Measurements from ENCODE around the gene LCN12. TPM values are rescaled to one million over a fixed set of nuclear protein-coding genes. Genes with fewer than 3 reads are reported as not detected.

LCN12 gene
- polyA plus RNA-seq, 3 donors: 0.29 TPM; not detected in 2

- intact Hi-C loops (cut with micrococcal nuclease): no loop called here
- TF ChIP-seq CTCF (IDR thresholded peaks at IDR 0.05): no peak
- Mint-ChIP-seq H3K4me1 (no peaks in the 10 kb centered on the region), H3K4me3 (no peak overlapping the region), H3K36me3 (peaks cover 42 to 74% of the 10 kb centered on the region in 2 donors), H3K9me3 (peaks cover 0 to 2% (median 0%) of the 10 kb centered on the region in 7 donors), H3K27me3 (ENCODE audit: low read depth in 3 of 3) (peaks cover 0 to 1% (median 0%) of the 10 kb centered on the region in 3 donors), H3K27ac (no peak overlapping the region)
- H3K4me2 ChIP-seq (replicated peaks; ENCODE audit: extremely low read depth, low read length, poor library complexity, severe bottlenecking): no peak overlapping the region
- H3K4me3 ChIP-seq (replicated peaks in 1 of 3; ENCODE audit: low read depth in 2 of 3, low read length in 3 of 3): no peak overlapping the region
- H3K36me3 ChIP-seq (replicated peaks in 1 of 2; ENCODE audit: control insufficient read depth in 1 of 2, insufficient read depth in 2 of 2, low read length in 2 of 2): peaks cover 40 to 79% of the 10 kb centered on the region in 2 donors
- WGBS (ENCODE audit: insufficient coverage): 94% methylated on average over 18 of the region's 19 CpGs
- H3K9me3 ChIP-seq (replicated peaks in 1 of 2; ENCODE audit: control insufficient read depth in 1 of 2, insufficient read depth in 1 of 2, low read length in 2 of 2): no peaks in the 10 kb centered on the region
- no peaks in the 10 kb centered on the region for H3K4me1 ChIP-seq (ENCODE audit: control insufficient read depth in 1 of 2, insufficient read depth in 2 of 2, low read length in 2 of 2)
- no peak overlapping the region for H2AFZ ChIP-seq (ENCODE audit: insufficient read depth, low read depth, low read length, poor library complexity, severe bottlenecking)
- no peak for DNase-seq
- no peaks in the 10 kb centered on the region for H3K27me3 ChIP-seq (ENCODE audit: control insufficient read depth in 2 of 2, insufficient read depth in 2 of 2, low read length in 2 of 2)
- no peaks in the 10 kb centered on the region for H3K79me2 ChIP-seq (ENCODE audit: insufficient read depth, low read length)
- H3K27ac ChIP-seq (ENCODE audit: low read depth in 1 of 2, low read length in 2 of 2): no peak overlapping the region
- no peaks in the 10 kb centered on the region for H4K20me1 ChIP-seq (ENCODE audit: insufficient read depth, low read length)
- H3K9ac ChIP-seq (ENCODE audit: insufficient read depth, low read length, poor library complexity, severe bottlenecking): no peak overlapping the region
Measured at GRCh38 chr9:136922540-136922939, 29.5 kb upstream of the LCN12 start.

DNA sequence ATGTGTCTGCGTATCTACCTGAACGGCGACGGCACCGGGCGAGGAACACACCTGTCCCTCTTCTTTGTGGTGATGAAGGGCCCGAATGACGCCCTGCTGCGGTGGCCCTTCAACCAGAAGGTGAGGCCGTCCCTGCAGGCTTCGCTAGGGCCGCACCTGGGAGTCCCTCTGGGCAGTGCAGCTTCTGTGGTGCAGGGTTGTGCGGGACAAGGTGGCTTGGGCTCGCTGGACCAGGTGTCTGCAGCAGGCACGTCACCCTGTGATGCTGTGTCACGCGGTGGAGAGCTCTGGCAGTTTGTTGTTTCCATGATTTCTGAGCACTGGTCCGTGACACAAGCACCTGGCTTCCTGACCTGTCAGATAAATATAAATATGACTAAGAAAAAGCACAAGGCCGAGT lies 28.2 kb upstream of the LCN12 start:
- Mint-ChIP-seq H3K36me3 (peaks cover 43 to 76% of the 10 kb centered on the region in 2 donors), H3K4me3 (no peak overlapping the region), H3K27ac (no peak overlapping the region), H3K4me1 (peaks cover 8% of the 10 kb centered on the region), H3K27me3 (ENCODE audit: low read depth in 3 of 3) (no peaks in the 10 kb centered on the region), H3K9me3 (peaks cover 0 to 2% (median 0%) of the 10 kb centered on the region in 7 donors)
- 98% methylated on average over 15 of the region's 19 CpGs for WGBS (ENCODE audit: insufficient coverage)
- H3K4me3 ChIP-seq (replicated peaks in 1 of 3; ENCODE audit: low read depth in 2 of 3, low read length in 3 of 3): no peak overlapping the region
- no peaks in the 10 kb centered on the region for H3K9me3 ChIP-seq (replicated peaks in 1 of 2; ENCODE audit: control insufficient read depth in 1 of 2, insufficient read depth in 1 of 2, low read length in 2 of 2)
- H3K36me3 ChIP-seq (replicated peaks in 1 of 2; ENCODE audit: control insufficient read depth in 1 of 2, insufficient read depth in 2 of 2, low read length in 2 of 2): peaks cover 38 to 81% of the 10 kb centered on the region in 2 donors
- no peak overlapping the region for H3K4me2 ChIP-seq (replicated peaks; ENCODE audit: extremely low read depth, low read length, poor library complexity, severe bottlenecking)
- H3K9ac ChIP-seq (ENCODE audit: insufficient read depth, low read length, poor library complexity, severe bottlenecking): no peak overlapping the region
- TF ChIP-seq CTCF (IDR thresholded peaks at IDR 0.05): no peak
- H2AFZ ChIP-seq (ENCODE audit: insufficient read depth, low read depth, low read length, poor library complexity, severe bottlenecking): no peak overlapping the region
- DNase-seq: no peak
- H3K27me3 ChIP-seq (ENCODE audit: control insufficient read depth in 2 of 2, insufficient read depth in 2 of 2, low read length in 2 of 2): no peaks in the 10 kb centered on the region
- peaks cover 0 to 5% of the 10 kb centered on the region in 2 donors for H3K4me1 ChIP-seq (ENCODE audit: control insufficient read depth in 1 of 2, insufficient read depth in 2 of 2, low read length in 2 of 2)
- intact Hi-C loops (cut with micrococcal nuclease): no loop called here
- H4K20me1 ChIP-seq (ENCODE audit: insufficient read depth, low read length): no peaks in the 10 kb centered on the region
- no peak overlapping the region for H3K27ac ChIP-seq (ENCODE audit: low read depth in 1 of 2, low read length in 2 of 2)
- no peaks in the 10 kb centered on the region for H3K79me2 ChIP-seq (ENCODE audit: insufficient read depth, low read length)
